ENCODE results near the gene CAPZA2. TPM values are rescaled to one million over a fixed set of nuclear protein-coding genes. Genes with fewer than 3 reads are reported as not detected.

Gene CAPZA2
- total RNA-seq, 2 experiments from 2014 or later, result 90.9 to 135 TPM

- Mint-ChIP-seq H3K4me1 (no peaks in the 10 kb centered on the region), H3K4me3 (no peak overlapping the region), H3K9me3 (ENCODE audit: low read depth) (no peaks in the 10 kb centered on the region), H3K27me3 (no peaks in the 10 kb centered on the region), H3K36me3 (peaks cover 37% of the 10 kb centered on the region), H3K27ac (no peak overlapping the region)
- ATAC-seq (no peak), DNase-seq (no peak)
- CTCF ChIA-PET, result no interaction called here
Observed at GRCh38 chr7:116906391-116906790, 44.0 kb downstream of the CAPZA2 start.

GRCh38 chr7:116910383-116910782, 48.0 kb downstream of the CAPZA2 start:
- Mint-ChIP-seq H3K9me3 (ENCODE audit: low read depth) (no peaks in the 10 kb centered on the region), H3K4me1 (no peaks in the 10 kb centered on the region), H3K27me3 (no peaks in the 10 kb centered on the region), H3K36me3 (peaks cover 43% of the 10 kb centered on the region), H3K27ac (no peak overlapping the region), H3K4me3 (no peak overlapping the region)
- CTCF ChIA-PET, result interaction anchor here (1.6 kb wide), 1 partner anchor 20 kb away, joined by 4 read pairs; no protein-coding TSS in a partner anchor
- DNase-seq, result no peak
- no peak for ATAC-seq

- no peak overlapping the region for H3K27ac Mint-ChIP-seq
Observed at GRCh38 chr7:116911801-116912200, 49.4 kb downstream of the CAPZA2 start.

GRCh38 chr7:116912269-116912909, 50.0 kb downstream of the CAPZA2 start:
- no peaks in the 10 kb centered on the region for H3K9me3 Mint-ChIP-seq (ENCODE audit: low read depth)
- no peak overlapping the region for H3K27ac Mint-ChIP-seq
- DNase-seq (no peak), ATAC-seq (no peak)
- peaks cover 39% of the 10 kb centered on the region for H3K36me3 Mint-ChIP-seq
- H3K27me3 Mint-ChIP-seq, result no peaks in the 10 kb centered on the region
- H3K4me3 Mint-ChIP-seq, result no peak overlapping the region
- CTCF ChIA-PET, result no interaction called here
- no peaks in the 10 kb centered on the region for H3K4me1 Mint-ChIP-seq

More at GRCh38 chr7:116911801-116912200, 49.4 kb downstream of the CAPZA2 start:
- Mint-ChIP-seq H3K4me1 (no peaks in the 10 kb centered on the region), H3K9me3 (ENCODE audit: low read depth) (no peaks in the 10 kb centered on the region), H3K27me3 (no peaks in the 10 kb centered on the region), H3K4me3 (no peak overlapping the region), H3K36me3 (peaks cover 41% of the 10 kb centered on the region)
- CTCF ChIA-PET, result no interaction called here
- ATAC-seq, result no peak
- no peak for DNase-seq

GRCh38 chr7:116918704-116919103, 56.3 kb downstream of the CAPZA2 start:
- Mint-ChIP-seq H3K4me1 (no peaks in the 10 kb centered on the region), H3K27ac (no peak overlapping the region), H3K4me3 (no peak overlapping the region), H3K9me3 (ENCODE audit: low read depth) (no peaks in the 10 kb centered on the region), H3K27me3 (no peaks in the 10 kb centered on the region), H3K36me3 (peaks cover 29% of the 10 kb centered on the region)
- CTCF ChIA-PET, result interaction anchor here (1.9 kb wide), 1 partner anchor 14 kb away, joined by 4 read pairs; no protein-coding TSS in a partner anchor
- DNase-seq (no peak), ATAC-seq (no peak)

- CTCF ChIA-PET, result interaction anchor here (1.1 kb wide), 1 partner anchor 11 kb away, joined by 3 read pairs; no protein-coding TSS in a partner anchor
- ATAC-seq, result no peak
- DNase-seq, result no peak
- peaks cover 22% of the 10 kb centered on the region for H3K36me3 Mint-ChIP-seq
- H3K4me1 Mint-ChIP-seq, result no peaks in the 10 kb centered on the region
- no peak overlapping the region for H3K27ac Mint-ChIP-seq
- H3K27me3 Mint-ChIP-seq, result no peaks in the 10 kb centered on the region
- no peaks in the 10 kb centered on the region for H3K9me3 Mint-ChIP-seq (ENCODE audit: low read depth)
- H3K4me3 Mint-ChIP-seq, result no peak overlapping the region
Observed at GRCh38 chr7:116920359-116920758, 58.0 kb downstream of the CAPZA2 start.

- peaks cover 17% of the 10 kb centered on the region for H3K36me3 Mint-ChIP-seq
- no peak for ATAC-seq
- H3K4me3 Mint-ChIP-seq, result no peak overlapping the region
- H3K4me1 Mint-ChIP-seq, result no peaks in the 10 kb centered on the region
- no peaks in the 10 kb centered on the region for H3K9me3 Mint-ChIP-seq (ENCODE audit: low read depth)
- H3K27me3 Mint-ChIP-seq, result no peaks in the 10 kb centered on the region
- no peak for DNase-seq
- CTCF ChIA-PET, result no interaction called here
- no peak overlapping the region for H3K27ac Mint-ChIP-seq
Observed at GRCh38 chr7:116922545-116922944, 60.2 kb downstream of the CAPZA2 start.

- CTCF ChIA-PET, result no interaction called here
Observed at GRCh38 chr7:116924741-116925140, 62.4 kb downstream of the CAPZA2 start.

GRCh38 chr7:116929021-116929420, 66.6 kb downstream of the CAPZA2 start:
- DNase-seq (no peak), ATAC-seq (no peak)
- Mint-ChIP-seq H3K4me1 (peaks cover 6% of the 10 kb centered on the region), H3K27me3 (peaks cover 10% of the 10 kb centered on the region), H3K27ac (no peak overlapping the region), H3K9me3 (ENCODE audit: low read depth) (no peaks in the 10 kb centered on the region), H3K36me3 (no peaks in the 10 kb centered on the region), H3K4me3 (no peak overlapping the region)
- CTCF ChIA-PET, result interaction anchor here (1.2 to 2.9 kb wide), 8 partner anchors 13 to 197 kb away, joined by 3 to 7 read pairs (median 5); no protein-coding TSS in a partner anchor

More at GRCh38 chr7:116924741-116925140, 62.4 kb downstream of the CAPZA2 start:
- Mint-ChIP-seq H3K4me3 (no peak overlapping the region), H3K27me3 (peaks cover 7% of the 10 kb centered on the region), H3K27ac (no peak overlapping the region), H3K9me3 (ENCODE audit: low read depth) (no peaks in the 10 kb centered on the region), H3K36me3 (peaks cover 7% of the 10 kb centered on the region), H3K4me1 (no peaks in the 10 kb centered on the region)
- ATAC-seq (no peak), DNase-seq (no peak)

GRCh38 chr7:116929914-116930913, 67.8 kb downstream of the CAPZA2 start:
- H3K27me3 Mint-ChIP-seq, result peaks cover 11% of the 10 kb centered on the region
- H3K36me3 Mint-ChIP-seq, result no peaks in the 10 kb centered on the region
- CTCF ChIA-PET, result interaction anchor here (0.7 to 2.1 kb wide), 27 partner anchors 10 to 205 kb away, joined by 3 to 33 read pairs (median 4); partner anchors contain the start of gene ST7
- H3K9me3 Mint-ChIP-seq (ENCODE audit: low read depth), result no peaks in the 10 kb centered on the region
- H3K27ac Mint-ChIP-seq, result no peak overlapping the region
- peaks cover 6% of the 10 kb centered on the region for H3K4me1 Mint-ChIP-seq
- ATAC-seq (peak; percentile 94), DNase-seq (peak; percentile 84)
- H3K4me3 Mint-ChIP-seq, result no peak overlapping the region

GRCh38 chr7:116932566-116932965, 70.2 kb downstream of the CAPZA2 start:
- DNase-seq, result no peak
- Mint-ChIP-seq H3K9me3 (ENCODE audit: low read depth) (no peaks in the 10 kb centered on the region), H3K4me3 (no peak overlapping the region), H3K4me1 (peaks cover 6% of the 10 kb centered on the region), H3K27me3 (peaks cover 30% of the 10 kb centered on the region), H3K27ac (no peak overlapping the region), H3K36me3 (no peaks in the 10 kb centered on the region)
- ATAC-seq, result no peak
- CTCF ChIA-PET, result interaction anchor here (1.0 to 2.0 kb wide), 9 partner anchors 8 to 195 kb away, joined by 3 to 12 read pairs (median 4); no protein-coding TSS in a partner anchor

- Mint-ChIP-seq H3K36me3 (no peaks in the 10 kb centered on the region), H3K9me3 (ENCODE audit: low read depth) (no peaks in the 10 kb centered on the region), H3K27ac (no peak overlapping the region), H3K27me3 (peaks cover 32% of the 10 kb centered on the region), H3K4me1 (peaks cover 9% of the 10 kb centered on the region), H3K4me3 (no peak overlapping the region)
- ATAC-seq (no peak), DNase-seq (no peak)
- CTCF ChIA-PET, result interaction anchor here (1.0 to 2.0 kb wide), 3 partner anchors 16 to 194 kb away, joined by 3 to 12 read pairs (median 4); no protein-coding TSS in a partner anchor
Observed at GRCh38 chr7:116933465-116933864, 71.1 kb downstream of the CAPZA2 start.

- H3K4me1 Mint-ChIP-seq, result peaks cover 12% of the 10 kb centered on the region
- H3K9me3 Mint-ChIP-seq (ENCODE audit: low read depth), result no peaks in the 10 kb centered on the region
- ATAC-seq, result no peak
- CTCF ChIA-PET, result interaction anchor here (1.2 kb wide), 1 partner anchor 191 kb away, joined by 3 read pairs; no protein-coding TSS in a partner anchor
- no peak overlapping the region for H3K4me3 Mint-ChIP-seq
- peaks cover 24% of the 10 kb centered on the region for H3K27me3 Mint-ChIP-seq
- no peak overlapping the region for H3K27ac Mint-ChIP-seq
- DNase-seq, result no peak
- no peaks in the 10 kb centered on the region for H3K36me3 Mint-ChIP-seq
Observed at GRCh38 chr7:116934580-116934979, 72.2 kb downstream of the CAPZA2 start.

Measured in activated CD8-positive, alpha-beta memory T cell treated with anti-CD3 and anti-CD28 coated beads, Interleukin-2, amount 10 ng/mL, durations not matched to agents 7 days and 5 days (primary cell).